ENCODE results near the gene AQP2. TPM values are rescaled to one million over a fixed set of nuclear protein-coding genes. Genes with fewer than 3 reads are reported as not detected.

The AQP2 gene
- total RNA-seq, 1 donor from 2014 or later, result not detected

GRCh38 chr12:49972641-49973360 lies 22.3 kb downstream of the AQP2 start, which contains the start of gene AQP6:
AQP6 (plus strand) TSS chr12:49972947; CDS start chr12:49973174, 227 bp downstream.
- Mint-ChIP-seq H3K4me3 (no peak within 1 kb of the TSS), H3K27me3 (peaks cover 10% of the 10 kb centered on the region), H3K36me3 (ENCODE audit: low read depth) (no peaks in the 10 kb centered on the region), H3K27ac (no peak within 1 kb of the TSS), H3K4me1 (no peaks in the 10 kb centered on the region), H3K9me3 (no peaks in the 10 kb centered on the region)
- intact Hi-C loops (cut with micrococcal nuclease), result no loop called here
- DNase-seq, result no peak
- CTCF ChIA-PET, result interaction anchor here (2.0 kb wide), 1 partner anchor 83 kb away, joined by 5 read pairs; no protein-coding TSS in a partner anchor
- no peak for ATAC-seq (ENCODE audit: low read depth)
- POLR2A ChIA-PET, result interaction anchor here (0.6 kb wide), 1 partner anchor 61 kb away, joined by 13 read pairs; no protein-coding TSS in a partner anchor
- TF ChIP-seq, protein P1, sequence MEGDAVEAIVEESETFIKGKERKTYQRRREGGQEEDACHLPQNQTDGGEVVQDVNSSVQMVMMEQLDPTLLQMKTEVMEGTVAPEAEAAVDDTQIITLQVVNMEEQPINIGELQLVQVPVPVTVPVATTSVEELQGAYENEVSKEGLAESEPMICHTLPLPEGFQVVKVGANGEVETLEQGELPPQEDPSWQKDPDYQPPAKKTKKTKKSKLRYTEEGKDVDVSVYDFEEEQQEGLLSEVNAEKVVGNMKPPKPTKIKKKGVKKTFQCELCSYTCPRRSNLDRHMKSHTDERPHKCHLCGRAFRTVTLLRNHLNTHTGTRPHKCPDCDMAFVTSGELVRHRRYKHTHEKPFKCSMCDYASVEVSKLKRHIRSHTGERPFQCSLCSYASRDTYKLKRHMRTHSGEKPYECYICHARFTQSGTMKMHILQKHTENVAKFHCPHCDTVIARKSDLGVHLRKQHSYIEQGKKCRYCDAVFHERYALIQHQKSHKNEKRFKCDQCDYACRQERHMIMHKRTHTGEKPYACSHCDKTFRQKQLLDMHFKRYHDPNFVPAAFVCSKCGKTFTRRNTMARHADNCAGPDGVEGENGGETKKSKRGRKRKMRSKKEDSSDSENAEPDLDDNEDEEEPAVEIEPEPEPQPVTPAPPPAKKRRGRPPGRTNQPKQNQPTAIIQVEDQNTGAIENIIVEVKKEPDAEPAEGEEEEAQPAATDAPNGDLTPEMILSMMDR (IDR thresholded peaks at IDR 0.05), result no peak

- intact Hi-C loops (cut with micrococcal nuclease), result no loop called here
- TF ChIP-seq, protein P1 (IDR thresholded peaks at IDR 0.05), result no peak
- no peak overlapping the region for H3K4me3 Mint-ChIP-seq
- H3K27ac Mint-ChIP-seq, result no peak overlapping the region
- H3K36me3 Mint-ChIP-seq (ENCODE audit: low read depth), result no peaks in the 10 kb centered on the region
- DNase-seq, result no peak
- no peaks in the 10 kb centered on the region for H3K9me3 Mint-ChIP-seq
- POLR2A ChIA-PET, result no interaction called here
- ATAC-seq (ENCODE audit: low read depth), result no peak
- peaks cover 5% of the 10 kb centered on the region for H3K27me3 Mint-ChIP-seq
- H3K4me1 Mint-ChIP-seq, result no peaks in the 10 kb centered on the region
- CTCF ChIA-PET, result interaction anchor here (2.0 kb wide), 1 partner anchor 82 kb away, joined by 5 read pairs; no protein-coding TSS in a partner anchor
These were observed 22.9 kb downstream of the AQP2 start for GRCh38 chr12:49973361-49973830.

DNA sequence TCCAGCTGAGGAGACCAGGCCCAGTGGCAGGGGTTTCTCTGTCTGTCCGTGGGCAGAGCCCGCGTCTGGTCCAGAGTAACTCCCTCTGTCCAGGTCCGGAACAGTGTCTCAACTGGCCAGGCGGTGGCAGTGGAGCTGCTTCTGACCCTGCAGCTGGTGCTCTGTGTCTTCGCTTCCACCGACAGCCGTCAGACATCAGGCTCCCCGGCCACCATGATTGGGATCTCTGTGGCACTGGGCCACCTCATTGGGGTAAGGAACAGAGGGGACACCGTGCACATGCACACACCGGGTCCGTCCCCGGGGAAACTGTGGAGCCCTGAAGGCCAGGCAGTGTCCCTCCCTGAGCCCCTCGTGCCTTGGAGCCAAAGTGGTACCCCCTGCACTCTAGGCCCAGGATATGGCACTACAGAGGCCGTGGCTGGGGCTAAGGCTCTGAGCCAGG lies 23.7 kb downstream of the AQP2 start:
- no peaks in the 10 kb centered on the region for H3K4me1 Mint-ChIP-seq
- ATAC-seq (ENCODE audit: low read depth), result no peak
- POLR2A ChIA-PET, result no interaction called here
- H3K4me3 Mint-ChIP-seq, result no peak overlapping the region
- no peaks in the 10 kb centered on the region for H3K36me3 Mint-ChIP-seq (ENCODE audit: low read depth)
- H3K27ac Mint-ChIP-seq, result no peak overlapping the region
- TF ChIP-seq, protein P1 (IDR thresholded peaks at IDR 0.05), result no peak
- H3K27me3 Mint-ChIP-seq, result no peaks in the 10 kb centered on the region
- no peaks in the 10 kb centered on the region for H3K9me3 Mint-ChIP-seq
- intact Hi-C loops (cut with micrococcal nuclease), result no loop called here
- no peak for DNase-seq
- CTCF ChIA-PET, result no interaction called here

- CTCF ChIA-PET, result no interaction called here
- no peaks in the 10 kb centered on the region for H3K9me3 Mint-ChIP-seq
- H3K36me3 Mint-ChIP-seq (ENCODE audit: low read depth), result no peaks in the 10 kb centered on the region
- H3K4me3 Mint-ChIP-seq, result no peak overlapping the region
- ATAC-seq (ENCODE audit: low read depth) (no peak), DNase-seq (no peak)
- TF ChIP-seq, protein P1 (IDR thresholded peaks at IDR 0.05), result no peak
- intact Hi-C loops (cut with micrococcal nuclease), result no loop called here
- H3K27ac Mint-ChIP-seq, result no peak overlapping the region
- no peaks in the 10 kb centered on the region for H3K4me1 Mint-ChIP-seq
- H3K27me3 Mint-ChIP-seq, result no peaks in the 10 kb centered on the region
- POLR2A ChIA-PET, result no interaction called here
These were observed 24.3 kb downstream of the AQP2 start for GRCh38 chr12:49974677-49975317.

DNA sequence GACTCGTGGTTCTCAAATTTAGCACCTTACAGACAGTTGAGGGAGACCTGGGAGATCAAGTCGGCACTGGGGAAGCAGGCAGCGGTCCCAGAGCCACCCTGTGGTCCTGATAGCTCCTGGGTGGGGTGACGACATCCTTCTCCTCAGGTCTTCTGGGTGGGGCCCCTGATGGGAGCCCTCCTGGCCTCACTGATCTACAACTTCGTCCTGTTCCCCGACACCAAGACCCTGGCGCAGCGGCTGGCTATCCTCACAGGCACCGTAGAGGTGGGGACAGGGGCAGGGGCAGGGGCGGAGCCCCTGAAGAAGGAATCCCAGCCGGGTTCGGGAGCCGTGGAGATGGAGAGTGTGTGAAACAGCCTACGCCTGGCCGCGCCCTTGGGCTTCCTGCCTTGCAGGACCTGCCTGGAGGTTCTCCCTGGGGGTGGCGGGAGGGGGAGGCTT lies 24.8 kb downstream of the AQP2 start:
- no peaks in the 10 kb centered on the region for H3K36me3 Mint-ChIP-seq (ENCODE audit: low read depth)
- DNase-seq, result no peak
- ChIA-PET CTCF (no interaction called here), POLR2A (no interaction called here)
- no peak overlapping the region for H3K4me3 Mint-ChIP-seq
- no peaks in the 10 kb centered on the region for H3K9me3 Mint-ChIP-seq
- no peaks in the 10 kb centered on the region for H3K4me1 Mint-ChIP-seq
- H3K27me3 Mint-ChIP-seq, result no peaks in the 10 kb centered on the region
- intact Hi-C loops (cut with micrococcal nuclease), result no loop called here
- TF ChIP-seq, protein P1 (IDR thresholded peaks at IDR 0.05), result no peak
- no peak for ATAC-seq (ENCODE audit: low read depth)
- H3K27ac Mint-ChIP-seq, result no peak overlapping the region

Data from activated B cell treated with CpG ODN at 0.5 μM for 24 hours (primary cell).